ENCODE results near the gene SCN2B.

SCN2B gene

GRCh38 chr11:118147502-118147901, 28.9 kb downstream of the SCN2B start:
- POLR2A ChIA-PET, result no interaction called here
- DNase-seq (ENCODE audit: low read depth, low spot score), result no peak
- TF ChIP-seq CTCF (IDR thresholded peaks at IDR 0.05; ENCODE audit: insufficient read depth, low read length, missing control alignments), result no peak
- H3K4me3 ChIP-seq (ENCODE audit: low read depth, low read length), result no peak overlapping the region
- CTCF ChIA-PET, result interaction anchor here (0.6 to 5.6 kb wide), 3 partner anchors 23 to 435 kb away, joined by 3 to 38 read pairs (median 38); no protein-coding TSS in a partner anchor

- TF ChIP-seq CTCF (IDR thresholded peaks at IDR 0.05; ENCODE audit: insufficient read depth, low read length, missing control alignments), result no peak
- DNase-seq (ENCODE audit: low read depth, low spot score), result no peak
- POLR2A ChIA-PET, result no interaction called here
- CTCF ChIA-PET, result interaction anchor here (1.2 to 5.6 kb wide), 4 partner anchors 15 to 207 kb away, joined by 6 to 38 read pairs (median 22); no protein-coding TSS in a partner anchor
- H3K4me3 ChIP-seq (ENCODE audit: low read depth, low read length), result no peak overlapping the region
These were observed 29.9 kb downstream of the SCN2B start for GRCh38 chr11:118146554-118146953.

- no peak for DNase-seq (ENCODE audit: low read depth, low spot score)
- ChIA-PET POLR2A (no interaction called here), CTCF (interaction anchor here (0.9 to 5.6 kb wide), 11 partner anchors 14 to 222 kb away, joined by 3 to 63 read pairs (median 5); no protein-coding TSS in a partner anchor)
- TF ChIP-seq CTCF (IDR thresholded peaks at IDR 0.05; ENCODE audit: insufficient read depth, low read length, missing control alignments), result peak; percentile 80
- peak overlapping the region; percentile 58 for H3K4me3 ChIP-seq (ENCODE audit: low read depth, low read length)
These were observed 30.9 kb downstream of the SCN2B start for GRCh38 chr11:118145285-118146227.

DNA sequence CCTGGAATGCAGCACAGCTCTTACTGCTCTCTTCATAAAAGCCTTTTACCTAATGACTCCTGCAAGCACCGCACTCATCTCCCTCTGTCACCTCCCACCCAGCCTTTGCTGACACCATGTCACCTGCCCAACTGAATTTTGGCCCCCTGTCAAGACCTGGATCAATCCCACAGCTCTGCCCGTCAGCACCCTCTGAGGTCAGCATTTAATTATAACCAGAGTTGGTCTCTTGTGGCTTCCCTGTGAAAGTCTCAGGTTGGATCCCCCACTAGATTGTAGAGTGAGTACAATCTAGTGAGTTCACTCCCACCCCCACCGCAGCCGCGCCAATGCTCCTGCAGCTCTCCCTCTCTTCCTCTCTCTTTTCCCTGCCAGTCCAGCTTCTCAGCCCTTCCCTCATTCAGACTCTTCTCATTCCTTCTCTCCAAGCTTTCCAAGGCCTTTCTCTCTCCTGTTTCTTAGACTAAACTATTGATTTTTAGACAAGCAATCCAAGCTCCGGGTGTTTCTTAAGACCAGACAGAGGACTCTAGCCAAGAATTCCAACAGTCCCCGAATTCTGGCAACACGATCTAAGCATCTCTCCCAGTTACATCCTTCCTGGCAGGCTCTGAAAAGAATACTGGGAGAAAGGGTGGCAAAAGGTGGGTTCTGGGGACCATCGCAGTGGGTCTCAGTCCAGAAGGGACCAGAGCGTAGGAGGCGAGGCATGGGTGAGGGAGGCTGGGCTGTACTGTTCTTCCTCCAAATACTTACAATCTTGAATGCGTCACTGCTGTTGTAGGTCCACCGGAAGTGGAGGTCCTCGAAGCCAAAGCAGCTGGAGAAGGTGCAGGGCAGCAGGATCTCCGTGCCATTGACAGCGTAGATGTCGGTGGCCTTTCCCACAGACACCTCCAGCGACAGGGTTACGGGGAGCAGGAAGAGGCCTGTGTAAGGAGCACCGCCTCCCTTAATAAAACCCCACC, 31.9 kb downstream of the SCN2B start:
- no peak for TF ChIP-seq CTCF (IDR thresholded peaks at IDR 0.05; ENCODE audit: insufficient read depth, low read length, missing control alignments)
- POLR2A ChIA-PET, result no interaction called here
- no peak for DNase-seq (ENCODE audit: low read depth, low spot score)
- CTCF ChIA-PET, result interaction anchor here (0.6 to 5.6 kb wide), 14 partner anchors 11 to 337 kb away, joined by 3 to 63 read pairs (median 4); no protein-coding TSS in a partner anchor
- H3K4me3 ChIP-seq (ENCODE audit: low read depth, low read length), result no peak overlapping the region

DNA sequence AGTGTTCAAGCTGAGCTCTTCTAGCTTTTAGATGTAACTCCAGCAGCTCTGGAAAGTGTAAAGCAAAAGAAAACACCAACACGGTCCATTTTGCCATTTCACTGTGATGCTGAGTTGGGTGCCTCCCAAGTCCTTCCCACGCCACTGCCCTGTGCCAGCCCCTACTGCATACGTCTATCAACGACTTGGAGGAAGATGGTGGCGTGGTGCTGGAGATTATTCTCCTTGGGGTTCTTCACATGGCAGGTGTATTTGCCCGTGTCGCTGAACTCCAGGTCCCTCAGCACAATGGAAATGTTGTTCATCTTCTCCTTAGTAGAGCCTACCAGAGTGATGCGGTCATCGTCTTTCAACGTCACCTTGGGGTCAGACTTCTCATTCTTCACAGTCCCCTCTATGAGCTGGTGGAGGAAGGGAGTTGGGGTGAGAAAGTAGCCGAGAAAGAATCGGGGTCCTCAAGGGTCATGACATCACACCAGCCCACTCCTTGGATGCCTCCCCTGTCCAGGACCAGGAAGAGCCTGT, 32.7 kb downstream of the SCN2B start:
- ChIA-PET CTCF (interaction anchor here (0.8 to 5.6 kb wide), 9 partner anchors 9 to 336 kb away, joined by 3 to 63 read pairs (median 4); partner anchors contain the start of gene SCN4B), POLR2A (no interaction called here)
- no peak overlapping the region for H3K4me3 ChIP-seq (ENCODE audit: low read depth, low read length)
- TF ChIP-seq CTCF (IDR thresholded peaks at IDR 0.05; ENCODE audit: insufficient read depth, low read length, missing control alignments), result no peak
- DNase-seq (ENCODE audit: low read depth, low spot score), result no peak

Measured in AG04449 (cell line).